H1 (cell line): ENCODE measurements around the gene PMEPA1.

Experiments used
- CTCF ChIP-seq, 3 experiments: IDR thresholded peaks; 1 replicate in 2 of 3; 2 replicates in 1 of 3; pipeline versions ENCODE4 v1.5.1 to v1.6.1; 2011; ENCODE audit warnings: low read length in 3 of 3, mild to moderate bottlenecking in 3 of 3, inconsistent platforms in 2 of 3, low read depth in 1 of 3, moderate library complexity in 1 of 3; ENCODE audit not compliant: insufficient read depth in 1 of 3; ENCODE audit errors: control extremely low read depth in 1 of 3
- JUN ChIP-seq: IDR thresholded peaks from 2 replicates; pipeline ENCODE4 v1.6.1; 2011; ENCODE audit warnings: low read depth, mild to moderate bottlenecking, improper control_type of control experiment, low read length
- POLR2AphosphoS5 ChIP-seq: IDR thresholded peaks from 2 replicates; pipeline ENCODE4 v1.6.1; 2011; ENCODE audit warnings: low read depth, low read length
- SP1 ChIP-seq: IDR thresholded peaks from 2 replicates; pipeline ENCODE4 v1.6.1; 2011; ENCODE audit warnings: low read depth, low read length

DNA sequence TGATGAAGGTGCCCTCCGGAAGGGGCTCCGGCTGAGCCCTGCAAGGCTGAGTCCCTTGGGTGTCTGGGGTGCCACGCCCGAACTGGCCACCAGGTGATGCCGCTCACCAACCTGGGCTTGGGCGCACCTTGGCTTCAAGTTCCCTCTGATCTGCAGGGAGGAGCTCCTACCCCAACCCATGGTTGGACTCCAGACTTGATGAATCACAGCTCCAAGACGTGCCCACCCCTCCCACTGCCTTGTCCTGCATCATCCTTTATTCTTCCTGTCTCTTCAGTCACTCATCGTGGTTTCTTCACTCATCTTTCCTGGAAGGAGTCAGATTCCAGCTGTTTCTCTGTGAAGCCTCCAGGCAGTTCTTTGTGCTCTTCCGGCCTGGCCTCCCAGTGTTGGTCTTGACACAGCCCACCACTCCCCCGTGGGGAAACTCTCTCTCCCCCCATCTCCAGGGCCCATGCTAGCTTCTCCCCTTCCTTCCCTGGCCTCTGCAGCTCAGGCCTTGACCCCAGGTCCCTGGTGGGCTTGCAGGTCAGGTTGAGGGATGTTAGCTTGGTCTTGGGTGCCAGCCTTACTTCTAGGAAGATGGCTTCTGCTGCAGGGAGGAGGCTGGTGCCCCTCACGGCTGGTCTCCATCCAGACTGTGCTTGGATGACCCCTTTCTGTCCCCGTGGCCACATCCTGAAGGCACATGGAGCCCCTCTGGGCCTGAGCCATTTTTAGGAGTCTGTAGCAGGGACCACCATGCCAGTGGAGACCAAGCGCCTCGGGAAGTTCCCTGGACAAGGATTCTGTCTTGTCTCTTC is 87.0 kb downstream of the PMEPA1 start:
- TF ChIP-seq CTCF (IDR thresholded peaks at IDR 0.05; ENCODE audit: control extremely low read depth in 1 of 3, insufficient read depth in 1 of 3, low read depth in 1 of 3, low read length in 3 of 3) = peak; percentile 93 to 98 (median 95)
- TF ChIP-seq SP1 = no peak
- no peak for TF ChIP-seq POLR2AphosphoS5
- no peak for TF ChIP-seq JUN
